Activated CD8-positive, alpha-beta memory T cell treated with anti-CD3 and anti-CD28 coated beads, Interleukin-2, amount 10 ng/mL, durations not matched to agents 7 days and 5 days (primary cell): ENCODE results near the gene NFIC. TPM values are rescaled to one million over a fixed set of nuclear protein-coding genes. Genes with fewer than 3 reads are reported as not detected.
A peak's percentile ranks its signal among the peaks of the same experiment; 100 is the strongest.

Source experiments
- ATAC-seq: fragments of 150-1000 bp; cut with Tn5 transposase; one replicate; pipeline ENCODE4 v1.10.0; 2021; ENCODE audit warnings: moderate library complexity
- CTCF ChIA-PET: fragments of 350-600 bp; sonication (Branson Sonifier 250); formaldehyde crosslinking; loops from one replicate; lab custom pipeline; 2021; ENCODE audit warnings: antibody characterized with exemption; lab: Charles Lee
- DNase-seq: peaks from one replicate; pipeline ENCODE4 v3.0.0-alpha.2; 2020
- H3K27ac Mint-ChIP-seq: one replicate; pipeline ENCODE4 v1.8.0; 2021; ENCODE audit warnings: mild to moderate bottlenecking, mixed read lengths
- H3K27me3 Mint-ChIP-seq: one replicate; pipeline ENCODE4 v1.8.0; 2021; ENCODE audit warnings: mixed read lengths
- H3K36me3 Mint-ChIP-seq: one replicate; pipeline ENCODE4 v1.8.0; 2021; ENCODE audit warnings: mild to moderate bottlenecking, mixed read lengths
- H3K4me1 Mint-ChIP-seq: one replicate; pipeline ENCODE4 v1.8.0; 2021; ENCODE audit warnings: mixed read lengths
- H3K4me3 Mint-ChIP-seq: one replicate; pipeline ENCODE4 v1.8.0; 2021; ENCODE audit warnings: mild to moderate bottlenecking, moderate library complexity, mixed read lengths
- H3K9me3 Mint-ChIP-seq: one replicate; pipeline ENCODE4 v1.8.0; 2022; ENCODE audit warnings: low read depth, mixed read lengths
- total RNA-seq, 2 experiments: library from RNA; stranded (reverse); gene quantifications; one replicate each; pipeline ENCODE4 v1.2.3, GENCODE V29; 2021

The NFIC gene
- total RNA-seq, result 10 to 100 TPM; 14.0 to 15.1 TPM

- Mint-ChIP-seq H3K4me1 (peaks cover 26% of the 10 kb centered on the region), H3K4me3 (no peak within 1 kb of the TSS), H3K27ac (no peak within 1 kb of the TSS), H3K9me3 (no peaks in the 10 kb centered on the region), H3K36me3 (no peaks in the 10 kb centered on the region), H3K27me3 (peaks cover 21% of the 10 kb centered on the region)
- CTCF ChIA-PET, result no interaction called here
- peak; percentile 46 for DNase-seq
- peak; percentile 38 for ATAC-seq
Observed at GRCh38 chr19:3365836-3366752, at the start of gene NFIC. NFIC (plus strand) TSS chr19:3366583; CDS start chr19:3366637, 54 bp downstream.

DNA sequence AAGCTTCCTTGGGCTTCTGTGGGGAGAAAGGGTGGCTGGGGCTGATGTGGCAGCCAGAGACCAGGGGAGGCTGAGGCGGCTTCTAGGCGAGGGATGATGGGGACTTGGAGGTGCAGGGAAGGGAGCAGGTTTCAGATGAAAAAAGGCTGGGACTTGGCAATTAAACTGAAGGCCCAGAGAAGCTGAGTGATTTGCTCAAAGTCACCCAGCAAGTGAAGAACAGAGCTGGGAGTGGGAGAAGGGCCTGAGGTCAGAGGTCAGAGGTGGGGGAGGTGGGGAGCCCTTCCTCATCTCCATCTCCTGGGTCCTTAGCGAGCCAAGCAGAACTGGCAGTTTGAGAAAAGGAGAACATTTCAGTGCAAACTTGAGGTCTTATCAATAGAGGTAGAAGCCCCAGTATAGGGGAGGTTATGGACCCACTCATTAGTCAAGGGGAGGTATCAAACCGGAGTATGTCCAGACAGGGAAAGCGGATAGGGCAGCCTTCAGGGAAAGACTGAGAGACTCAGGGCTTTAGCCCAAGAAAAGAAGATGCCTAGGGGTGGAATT lies 49.6 kb upstream of the NFIC start:
- CTCF ChIA-PET, result interaction anchor here (1.7 kb wide), 1 partner anchor 12 kb away, joined by 6 read pairs; no protein-coding TSS in a partner anchor
- H3K27me3 Mint-ChIP-seq, result peaks cover 4% of the 10 kb centered on the region
- H3K9me3 Mint-ChIP-seq, result no peaks in the 10 kb centered on the region
- no peak overlapping the region for H3K27ac Mint-ChIP-seq
- ATAC-seq (no peak), DNase-seq (no peak)
- H3K36me3 Mint-ChIP-seq, result no peaks in the 10 kb centered on the region
- H3K4me1 Mint-ChIP-seq, result peaks cover 2% of the 10 kb centered on the region
- H3K4me3 Mint-ChIP-seq, result no peak overlapping the region

GRCh38 chr19:3319643-3320353 lies 46.6 kb upstream of the NFIC start:
- no peaks in the 10 kb centered on the region for H3K27me3 Mint-ChIP-seq
- H3K27ac Mint-ChIP-seq, result no peak overlapping the region
- H3K4me1 Mint-ChIP-seq, result peaks cover 2% of the 10 kb centered on the region
- no peaks in the 10 kb centered on the region for H3K36me3 Mint-ChIP-seq
- no peak overlapping the region for H3K4me3 Mint-ChIP-seq
- DNase-seq (no peak), ATAC-seq (no peak)
- CTCF ChIA-PET, result no interaction called here
- H3K9me3 Mint-ChIP-seq, result no peaks in the 10 kb centered on the region

DNA sequence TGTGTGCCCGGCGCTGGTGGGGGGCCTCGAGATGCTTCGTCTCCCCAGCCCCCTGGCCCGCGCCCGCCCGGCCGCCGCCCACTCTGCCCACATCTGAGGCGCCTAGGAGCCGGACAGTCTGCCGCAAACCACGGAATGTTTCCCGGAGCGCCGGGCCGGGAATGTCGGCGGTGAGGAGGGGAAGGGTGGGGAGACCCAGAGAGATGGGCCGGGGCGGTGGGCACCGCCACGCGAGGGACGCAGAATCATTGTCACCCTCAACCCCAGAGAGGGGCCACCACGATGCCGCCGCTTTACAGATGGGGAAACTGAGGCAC lies 46.1 kb upstream of the NFIC start:
- CTCF ChIA-PET, result no interaction called here
- DNase-seq, result no peak
- H3K27ac Mint-ChIP-seq, result no peak overlapping the region
- no peaks in the 10 kb centered on the region for H3K27me3 Mint-ChIP-seq
- peaks cover 2% of the 10 kb centered on the region for H3K4me1 Mint-ChIP-seq
- H3K4me3 Mint-ChIP-seq, result no peak overlapping the region
- no peaks in the 10 kb centered on the region for H3K9me3 Mint-ChIP-seq
- ATAC-seq, result no peak
- no peaks in the 10 kb centered on the region for H3K36me3 Mint-ChIP-seq

GRCh38 chr19:3320853-3321252 lies 45.5 kb upstream of the NFIC start:
- H3K36me3 Mint-ChIP-seq, result no peaks in the 10 kb centered on the region
- no peak overlapping the region for H3K27ac Mint-ChIP-seq
- H3K9me3 Mint-ChIP-seq, result no peaks in the 10 kb centered on the region
- CTCF ChIA-PET, result interaction anchor here (1.2 kb wide), 1 partner anchor 16 kb away, joined by 4 read pairs; no protein-coding TSS in a partner anchor
- DNase-seq (no peak), ATAC-seq (no peak)
- no peaks in the 10 kb centered on the region for H3K27me3 Mint-ChIP-seq
- no peaks in the 10 kb centered on the region for H3K4me1 Mint-ChIP-seq
- no peak overlapping the region for H3K4me3 Mint-ChIP-seq

- Mint-ChIP-seq H3K27ac (no peak overlapping the region), H3K4me3 (no peak overlapping the region), H3K36me3 (no peaks in the 10 kb centered on the region), H3K9me3 (no peaks in the 10 kb centered on the region), H3K4me1 (no peaks in the 10 kb centered on the region), H3K27me3 (no peaks in the 10 kb centered on the region)
- DNase-seq (no peak), ATAC-seq (no peak)
- CTCF ChIA-PET, result interaction anchor here (1.2 kb wide), 2 partner anchors 17 to 108 kb away, joined by 3 to 4 read pairs; no protein-coding TSS in a partner anchor
Observed at GRCh38 chr19:3321696-3322095, 44.7 kb upstream of the NFIC start.

- H3K27me3 Mint-ChIP-seq, result no peaks in the 10 kb centered on the region
- no peaks in the 10 kb centered on the region for H3K9me3 Mint-ChIP-seq
- no peak overlapping the region for H3K27ac Mint-ChIP-seq
- H3K4me3 Mint-ChIP-seq, result no peak overlapping the region
- ATAC-seq (no peak), DNase-seq (no peak)
- CTCF ChIA-PET, result interaction anchor here (1.2 to 1.7 kb wide), 4 partner anchors 17 to 107 kb away, joined by 3 to 6 read pairs (median 4); no protein-coding TSS in a partner anchor
- H3K4me1 Mint-ChIP-seq, result no peaks in the 10 kb centered on the region
- H3K36me3 Mint-ChIP-seq, result no peaks in the 10 kb centered on the region
Observed at GRCh38 chr19:3322199-3322978, 44.0 kb upstream of the NFIC start.

GRCh38 chr19:3323026-3323425 lies 43.4 kb upstream of the NFIC start:
- no peak for DNase-seq
- Mint-ChIP-seq H3K36me3 (no peaks in the 10 kb centered on the region), H3K4me3 (no peak overlapping the region), H3K27ac (no peak overlapping the region), H3K27me3 (no peaks in the 10 kb centered on the region), H3K9me3 (no peaks in the 10 kb centered on the region), H3K4me1 (no peaks in the 10 kb centered on the region)
- no peak for ATAC-seq
- CTCF ChIA-PET, result interaction anchor here (0.9 to 1.7 kb wide), 5 partner anchors 18 to 269 kb away, joined by 3 to 6 read pairs (median 3); no protein-coding TSS in a partner anchor

DNA sequence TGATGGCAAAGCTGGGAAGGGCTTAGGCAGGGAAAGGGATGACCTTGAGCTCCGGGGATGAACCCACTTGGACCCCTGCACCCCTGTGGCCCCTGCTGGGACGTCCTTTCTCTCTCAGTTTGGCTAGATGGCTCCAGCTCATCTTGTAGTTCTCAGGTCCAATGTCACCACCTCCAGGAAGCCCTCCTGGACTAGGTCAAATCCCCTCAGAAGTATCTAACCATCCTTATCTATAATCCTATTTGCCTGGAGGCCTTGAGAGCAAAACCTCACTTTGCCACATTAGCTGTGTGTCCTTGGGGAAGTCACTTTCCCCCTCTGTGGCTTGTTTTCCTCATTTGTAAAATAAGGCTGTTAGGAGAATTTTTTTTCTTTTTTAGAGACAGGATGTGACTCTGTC lies 42.7 kb upstream of the NFIC start:
- ATAC-seq (no peak), DNase-seq (no peak)
- Mint-ChIP-seq H3K27me3 (no peaks in the 10 kb centered on the region), H3K9me3 (no peaks in the 10 kb centered on the region), H3K36me3 (no peaks in the 10 kb centered on the region), H3K4me3 (no peak overlapping the region), H3K4me1 (no peaks in the 10 kb centered on the region), H3K27ac (no peak overlapping the region)
- CTCF ChIA-PET, result interaction anchor here (0.8 to 1.7 kb wide), 6 partner anchors 18 to 268 kb away, joined by 3 to 6 read pairs (median 3); no protein-coding TSS in a partner anchor

GRCh38 chr19:3324405-3324856 lies 42.0 kb upstream of the NFIC start:
- CTCF ChIA-PET, result interaction anchor here (1.2 to 4.6 kb wide), 5 partner anchors 19 to 115 kb away, joined by 3 to 54 read pairs (median 6); no protein-coding TSS in a partner anchor
- Mint-ChIP-seq H3K36me3 (no peaks in the 10 kb centered on the region), H3K4me3 (no peak overlapping the region), H3K9me3 (no peaks in the 10 kb centered on the region), H3K27me3 (no peaks in the 10 kb centered on the region), H3K27ac (no peak overlapping the region), H3K4me1 (no peaks in the 10 kb centered on the region)
- peak; percentile 84 for DNase-seq
- peak; percentile 79 for ATAC-seq

- H3K4me3 Mint-ChIP-seq, result no peak overlapping the region
- no peaks in the 10 kb centered on the region for H3K27me3 Mint-ChIP-seq
- CTCF ChIA-PET, result interaction anchor here (0.6 to 4.6 kb wide), 9 partner anchors 13 to 1402 kb away, joined by 3 to 54 read pairs (median 7); partner anchors contain the start of gene DOHH
- H3K4me1 Mint-ChIP-seq, result no peaks in the 10 kb centered on the region
- H3K9me3 Mint-ChIP-seq, result no peaks in the 10 kb centered on the region
- H3K27ac Mint-ChIP-seq, result no peak overlapping the region
- ATAC-seq (no peak), DNase-seq (no peak)
- H3K36me3 Mint-ChIP-seq, result no peaks in the 10 kb centered on the region
Observed at GRCh38 chr19:3325451-3325850, 40.9 kb upstream of the NFIC start.

GRCh38 chr19:3328743-3329142 lies 37.6 kb upstream of the NFIC start:
- H3K27me3 Mint-ChIP-seq, result peaks cover 2% of the 10 kb centered on the region
- CTCF ChIA-PET, result interaction anchor here (1.1 to 4.6 kb wide), 4 partner anchors 24 to 109 kb away, joined by 3 to 54 read pairs (median 6); no protein-coding TSS in a partner anchor
- ATAC-seq (no peak), DNase-seq (no peak)
- no peaks in the 10 kb centered on the region for H3K4me1 Mint-ChIP-seq
- no peak overlapping the region for H3K4me3 Mint-ChIP-seq
- no peaks in the 10 kb centered on the region for H3K36me3 Mint-ChIP-seq
- no peak overlapping the region for H3K27ac Mint-ChIP-seq
- H3K9me3 Mint-ChIP-seq, result no peaks in the 10 kb centered on the region
